Activated T-helper 1 cell treated with anti-CD3 and anti-CD28 coated beads, Interleukin-2, amount 50 U/mL, for 16 hours (primary cell): Measurements from ENCODE around the gene OR2Y1.
"Not testable (repeated sequence)": the region's sequence is repeated elsewhere in the genome, so short reads cannot be mapped to it uniquely, and the experiment has no call there.

Experiments
- DNase-seq, 2 donors: peaks; one replicate each; pipeline ENCODE4 v3.0.0-alpha.2; 2020; ENCODE audit warnings: low read depth in 1 of 2, low spot score in 1 of 2

Gene OR2Y1, protein sequence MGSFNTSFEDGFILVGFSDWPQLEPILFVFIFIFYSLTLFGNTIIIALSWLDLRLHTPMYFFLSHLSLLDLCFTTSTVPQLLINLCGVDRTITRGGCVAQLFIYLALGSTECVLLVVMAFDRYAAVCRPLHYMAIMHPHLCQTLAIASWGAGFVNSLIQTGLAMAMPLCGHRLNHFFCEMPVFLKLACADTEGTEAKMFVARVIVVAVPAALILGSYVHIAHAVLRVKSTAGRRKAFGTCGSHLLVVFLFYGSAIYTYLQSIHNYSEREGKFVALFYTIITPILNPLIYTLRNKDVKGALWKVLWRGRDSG

DNA sequence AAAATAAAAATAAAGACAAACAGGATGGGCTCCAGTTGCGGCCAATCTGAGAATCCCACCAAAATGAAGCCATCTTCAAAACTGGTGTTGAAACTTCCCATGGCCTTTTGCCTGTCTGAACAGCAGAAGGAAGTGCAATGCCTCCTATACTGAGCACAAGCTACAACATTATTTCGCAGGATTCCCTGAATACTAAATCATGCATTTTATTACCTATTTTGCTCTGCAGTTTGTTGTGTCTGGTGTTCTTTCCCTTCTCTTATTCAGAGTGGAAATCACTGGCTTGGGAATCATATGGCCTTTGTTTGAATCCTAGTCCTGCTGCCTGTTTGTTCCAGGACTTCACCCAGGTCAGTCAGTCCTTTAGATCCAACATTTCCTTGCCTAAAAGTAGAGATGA is at the start of gene OR2Y1:
Gene OR2Y1 (minus strand): TSS at position 101 of the 400 bp plus-strand sequence. CDS start 0 bp downstream, at position 101.
- DNase-seq = no peak

DNA sequence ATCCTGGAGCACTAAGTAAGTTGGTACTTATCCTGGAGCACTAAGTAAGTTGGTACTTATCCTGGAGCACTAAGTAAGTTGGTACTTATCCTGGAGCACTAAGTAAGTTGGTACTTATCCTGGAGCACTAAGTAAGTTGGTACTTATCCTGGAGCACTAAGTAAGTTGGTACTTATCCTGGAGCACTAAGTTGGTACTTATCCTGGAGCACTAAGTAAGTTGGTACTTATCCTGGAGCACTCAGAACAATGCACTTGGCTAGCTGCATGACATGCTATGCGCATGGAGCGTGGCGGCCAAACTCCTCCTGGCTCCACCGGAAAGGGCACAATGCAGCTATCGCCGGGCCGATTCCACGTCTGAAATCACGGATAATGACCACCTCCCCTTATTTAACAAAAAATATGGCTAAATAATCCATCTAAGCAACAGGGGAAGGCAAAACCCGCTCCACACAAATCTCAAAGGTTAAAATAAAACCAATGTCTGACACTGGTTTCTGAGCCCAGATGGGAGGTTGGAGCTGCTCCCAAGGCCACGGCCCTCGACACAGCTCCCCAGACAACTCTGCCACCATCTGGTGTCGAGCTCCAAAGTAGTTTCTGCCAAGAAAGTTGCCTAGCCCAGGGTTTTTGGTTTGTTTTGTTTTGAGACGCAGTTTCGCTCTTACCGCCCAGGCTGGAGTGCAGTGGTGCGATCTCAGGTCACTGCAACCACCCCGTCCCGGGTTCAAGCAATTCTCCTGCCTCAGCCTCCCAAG is 49.0 kb upstream of the OR2Y1 start:
- not testable (repeated sequence) for DNase-seq

DNA sequence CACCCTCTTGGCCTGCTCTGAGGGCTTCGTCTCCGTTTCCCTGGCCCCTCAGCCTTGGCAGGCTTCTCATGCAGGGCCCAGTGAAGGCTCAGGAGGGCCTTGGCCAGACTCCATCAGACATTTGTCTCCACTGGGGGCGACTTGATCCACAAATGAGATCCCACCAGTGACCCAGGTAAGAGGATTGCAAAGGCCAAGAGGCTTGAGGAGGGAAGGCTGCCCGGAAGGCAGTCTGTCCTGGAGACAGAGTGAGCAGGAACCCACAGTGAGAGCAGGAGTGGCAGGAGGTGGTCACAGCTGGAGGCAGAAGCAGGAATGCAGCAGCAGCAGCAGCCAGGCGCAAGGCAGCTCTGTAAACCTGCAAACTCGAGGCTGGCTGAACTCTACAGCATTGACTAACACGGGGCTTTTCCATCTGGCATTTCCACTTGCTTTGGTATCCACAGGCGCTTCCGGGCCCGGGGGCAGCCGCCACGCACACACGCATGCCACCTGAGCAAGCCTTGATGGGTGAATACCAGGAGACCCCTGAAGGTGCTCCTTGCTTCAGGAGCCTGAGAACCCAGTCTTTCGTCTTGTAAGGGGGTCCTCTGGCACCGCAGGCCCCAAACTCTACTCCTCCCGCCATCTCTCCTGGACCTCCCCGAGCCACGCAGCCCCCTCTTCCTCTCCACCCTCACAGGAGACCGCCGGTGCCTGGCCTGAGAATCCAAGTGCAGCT is 48.0 kb upstream of the OR2Y1 start:
- DNase-seq = no peak

DNA sequence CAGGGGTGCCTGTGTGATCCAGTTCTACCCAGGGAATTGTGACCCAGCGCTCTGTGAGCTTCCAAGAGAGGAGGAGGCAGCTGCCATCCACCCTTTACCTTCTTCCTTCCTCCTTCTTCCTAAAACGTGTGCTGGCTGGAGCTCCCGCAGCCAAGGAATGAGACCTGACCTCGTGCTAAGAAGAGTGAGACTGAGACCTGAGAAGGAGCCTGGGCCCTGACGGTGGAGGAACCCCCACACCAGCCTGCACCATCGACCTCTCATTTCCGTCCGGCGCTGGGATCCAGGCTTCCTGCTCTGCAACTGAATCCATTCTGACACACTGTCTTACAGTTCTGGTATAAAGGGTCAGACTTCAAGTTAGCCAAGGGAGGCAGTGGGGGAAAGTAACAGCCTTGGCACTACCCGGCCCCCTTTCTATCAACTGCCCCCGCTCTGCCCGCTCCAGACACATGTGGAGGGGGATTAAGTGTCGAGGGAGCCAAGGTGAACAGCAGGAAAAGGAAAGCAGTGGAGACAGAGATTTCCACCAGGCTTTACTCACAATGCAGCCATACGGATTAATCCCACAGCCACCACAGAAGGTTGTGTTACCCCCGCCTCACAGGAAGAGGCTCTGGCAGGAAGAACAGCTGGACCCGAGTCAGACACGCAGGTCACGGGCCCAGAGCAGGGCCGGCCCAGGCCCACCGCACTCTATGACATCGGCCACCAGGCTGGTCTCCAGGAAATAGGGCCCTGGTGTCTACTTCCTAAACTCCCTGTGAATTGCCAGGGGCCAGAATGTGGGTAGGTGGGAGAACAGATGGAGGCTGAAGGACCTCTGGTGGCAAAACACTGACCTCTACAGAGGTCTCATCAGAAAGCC is 46.9 kb upstream of the OR2Y1 start:
- DNase-seq = no peak

DNA sequence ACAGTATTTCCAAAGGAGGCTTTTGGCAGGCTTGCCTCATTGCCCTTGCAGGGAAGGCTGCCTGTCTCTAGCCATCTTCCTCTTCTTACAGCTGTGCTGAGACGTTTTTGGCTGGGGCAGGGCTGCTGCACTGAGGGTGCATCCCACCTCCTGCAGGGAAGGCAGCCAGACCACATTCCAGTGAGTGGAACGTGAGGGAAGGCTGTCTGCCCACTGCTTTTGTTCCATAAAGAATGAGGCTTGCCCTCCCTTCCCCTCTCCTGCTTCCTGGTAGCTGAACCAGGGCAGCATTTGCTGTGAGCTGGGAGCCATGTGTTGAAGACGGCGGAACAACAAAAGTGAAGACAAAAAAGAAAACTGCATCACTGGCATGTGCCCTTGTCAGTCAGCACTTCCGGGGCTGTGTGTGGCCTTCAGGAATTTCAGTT is 46.0 kb upstream of the OR2Y1 start:
- DNase-seq = no peak

DNA sequence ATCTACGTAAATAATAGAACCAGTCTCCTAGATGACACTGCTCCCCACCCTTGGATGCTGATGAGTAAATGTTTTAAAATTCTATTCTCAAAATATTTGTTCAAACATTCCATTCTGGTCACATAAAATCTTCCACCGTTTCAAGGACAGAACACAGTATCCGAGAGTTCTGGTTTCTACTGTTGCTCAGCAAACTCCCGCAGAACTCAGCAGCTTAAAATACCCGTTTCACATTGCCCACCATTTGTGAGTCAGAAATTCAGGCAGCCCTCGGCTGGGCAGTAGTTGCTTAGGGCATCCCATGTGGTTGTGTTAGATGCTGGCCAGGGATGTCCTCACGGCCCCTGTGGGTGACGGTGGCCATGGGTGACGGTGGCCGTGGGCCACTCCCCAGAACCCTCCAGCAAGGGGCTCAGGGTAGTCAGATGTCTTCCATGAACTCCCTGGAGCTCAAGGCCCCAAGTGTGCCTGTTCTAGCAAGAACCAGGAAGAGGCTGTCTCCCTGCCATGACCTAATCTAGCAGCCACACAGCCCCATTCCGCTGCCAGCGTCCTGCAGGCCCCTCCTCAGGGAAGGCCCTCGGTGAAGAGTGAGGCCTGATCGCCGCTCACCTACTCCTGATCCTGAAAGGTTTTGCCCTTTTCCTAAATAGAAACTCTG is 45.4 kb upstream of the OR2Y1 start:
- no peak for DNase-seq

DNA sequence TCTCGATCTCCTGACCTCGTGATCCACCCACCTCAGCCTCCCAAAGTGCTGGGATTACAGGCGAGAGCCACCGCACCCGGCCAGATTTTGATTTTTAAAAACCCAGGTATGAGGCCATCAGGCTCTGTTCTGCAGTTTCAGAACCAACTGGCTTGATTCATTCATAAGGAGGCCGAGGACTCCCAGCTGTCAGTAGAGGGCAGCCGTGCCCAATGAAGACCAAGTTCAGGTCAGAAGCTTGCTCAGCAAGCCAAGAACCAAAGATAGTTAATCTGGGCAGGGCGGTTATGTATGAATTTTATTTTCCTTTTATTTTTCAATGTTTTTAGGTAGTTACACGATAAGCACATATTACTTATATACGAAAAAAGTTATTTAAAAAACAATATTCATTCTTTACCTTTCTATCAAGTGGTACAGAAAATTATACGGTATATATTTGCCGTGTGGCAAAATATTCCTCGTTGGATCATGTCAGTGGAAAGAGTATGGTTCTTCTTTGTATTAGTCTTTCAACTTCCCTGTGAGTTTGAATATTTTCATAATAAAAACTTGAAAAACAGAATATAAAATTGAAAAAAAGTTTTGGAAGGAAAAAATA is 44.7 kb upstream of the OR2Y1 start:
- peak; percentile 39 to 48 for DNase-seq

DNA sequence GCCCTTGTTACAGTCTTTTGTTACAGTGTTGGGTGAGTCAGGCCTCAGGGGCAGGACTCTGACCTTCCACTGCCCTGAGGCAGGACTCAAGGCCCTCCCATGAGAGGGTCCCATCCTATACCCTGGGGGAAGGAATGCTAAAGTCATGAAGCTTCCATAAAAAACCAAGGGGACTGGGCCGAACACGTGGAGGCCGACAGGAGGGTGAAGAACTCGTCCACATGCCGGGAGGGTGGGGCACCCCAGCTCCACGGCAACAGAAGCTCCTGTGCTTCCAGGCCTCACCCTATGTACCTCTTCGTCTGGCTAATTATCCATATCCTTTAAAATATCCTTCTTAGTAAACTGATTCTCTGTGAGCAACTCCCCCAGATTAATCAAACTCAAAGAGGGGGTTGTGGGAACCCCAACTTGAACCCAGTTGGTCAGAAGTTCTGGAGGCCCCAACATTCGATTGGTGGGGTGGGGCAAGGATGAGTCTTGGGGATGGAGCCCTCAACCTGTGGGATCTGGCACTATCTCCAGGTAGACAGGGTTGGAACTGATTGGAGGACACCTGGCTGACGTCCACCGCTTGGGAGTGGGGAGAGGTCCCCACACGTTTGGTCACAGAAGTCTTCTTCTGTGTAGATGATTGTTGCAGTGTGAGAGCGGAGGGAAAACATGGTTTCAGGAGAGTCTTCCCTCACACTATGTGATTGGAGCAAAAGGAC is 43.6 kb upstream of the OR2Y1 start:
- DNase-seq = no peak

DNA sequence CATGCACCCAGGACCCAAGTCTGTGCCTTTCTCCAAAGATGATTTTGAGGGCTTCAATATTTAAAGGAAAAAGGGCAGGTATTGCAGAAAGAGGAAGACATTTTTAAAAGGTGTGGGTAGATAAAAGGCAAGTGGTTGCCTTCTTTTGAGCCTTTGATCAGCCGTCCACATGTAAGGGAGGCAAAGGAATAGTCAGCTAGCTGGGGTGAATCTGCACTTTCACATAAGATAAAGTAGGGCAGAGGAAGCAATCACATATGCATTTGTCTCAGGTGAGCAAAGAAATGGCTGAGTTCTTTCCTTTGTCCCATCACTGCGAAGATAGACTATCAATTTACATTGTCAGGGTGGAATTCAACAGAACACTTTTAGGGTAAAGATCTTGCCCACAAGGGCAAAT is 42.9 kb upstream of the OR2Y1 start:
- no peak for DNase-seq

DNA sequence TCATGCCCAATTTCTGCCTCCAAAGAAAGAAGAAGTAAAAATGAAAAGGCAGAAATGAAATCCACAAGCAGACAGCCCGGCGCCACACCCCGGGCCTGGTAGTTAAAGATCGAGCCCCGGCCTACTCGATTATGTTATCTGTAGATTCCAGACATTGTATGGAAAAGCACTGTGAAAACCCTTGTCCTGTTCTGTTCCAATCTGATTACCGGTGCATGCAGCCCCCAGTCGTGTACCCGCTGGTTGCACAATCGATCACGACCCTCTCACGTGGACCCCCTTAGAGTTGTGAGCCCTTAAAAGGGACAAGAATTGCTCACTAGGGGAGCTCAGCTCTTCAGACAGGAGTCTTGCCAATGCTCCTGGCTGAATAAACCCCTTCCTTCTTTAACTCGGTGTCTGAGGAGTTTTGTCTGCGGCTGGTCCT is 42.1 kb upstream of the OR2Y1 start:
- DNase-seq = not testable (repeated sequence)

DNA sequence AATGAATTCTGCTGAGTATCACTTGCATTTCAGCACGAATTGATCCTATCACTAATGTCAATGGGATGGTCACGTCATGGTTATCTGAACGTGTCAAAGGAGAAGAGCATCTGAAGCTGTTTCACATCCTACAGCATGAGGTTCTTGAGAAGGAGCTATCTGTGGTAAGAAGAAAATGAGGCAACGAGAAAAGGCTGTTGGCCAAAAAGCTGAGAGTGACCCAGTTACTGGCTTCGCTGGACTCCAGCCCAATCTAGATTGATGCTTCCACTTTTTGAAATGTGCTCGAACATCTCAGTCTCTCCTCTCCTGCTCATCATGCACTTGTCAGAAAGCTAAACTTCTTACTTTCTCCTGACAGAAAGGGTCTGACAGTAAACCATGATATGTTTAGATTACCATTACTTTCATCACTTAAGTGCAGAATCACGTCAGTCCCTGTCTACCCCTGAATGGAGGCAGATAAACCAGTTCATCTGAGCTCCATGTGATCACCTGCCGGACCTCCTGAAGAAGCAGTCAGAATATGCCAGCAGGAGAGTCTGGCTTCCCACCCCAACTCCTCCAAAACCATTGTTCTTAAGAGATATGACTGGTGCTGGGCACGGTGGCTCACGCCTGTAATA is 40.2 kb upstream of the OR2Y1 start:
- no peak for DNase-seq

DNA sequence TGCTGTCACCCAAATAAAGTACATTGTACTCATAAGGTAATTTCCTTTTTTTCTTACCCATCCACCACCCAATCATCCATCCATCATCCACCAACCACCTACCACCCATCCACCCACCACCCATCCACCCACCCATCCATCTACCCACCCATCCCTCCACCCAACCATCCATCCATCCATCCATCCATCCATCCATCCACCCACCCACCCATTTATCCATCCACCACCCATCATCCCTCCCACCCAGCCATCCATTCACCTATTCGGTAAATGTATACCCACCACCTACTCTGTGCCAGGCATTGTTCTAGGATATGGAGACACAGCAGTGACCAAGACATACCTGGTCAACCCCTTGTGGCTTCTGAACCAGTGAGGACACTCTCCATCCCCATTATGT is 37.6 kb upstream of the OR2Y1 start:
- DNase-seq = no peak

DNA sequence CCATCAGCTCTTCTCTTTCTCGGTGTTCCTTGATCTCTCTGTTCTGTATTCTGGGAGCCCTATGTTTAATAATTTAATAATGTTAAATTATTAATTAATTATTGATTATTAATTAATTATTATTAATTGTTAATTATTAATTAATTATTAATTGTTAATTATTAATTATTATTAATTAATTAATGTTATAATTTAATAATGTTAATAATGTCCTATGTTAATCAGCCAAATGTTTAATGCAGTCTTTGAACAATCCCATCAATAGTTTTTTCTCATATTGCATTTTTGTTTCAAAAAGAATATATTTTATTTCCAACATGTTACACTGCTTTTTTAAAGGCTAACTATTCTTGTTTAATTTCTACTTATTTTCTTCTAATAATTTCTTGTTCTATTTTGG is 36.5 kb upstream of the OR2Y1 start:
- DNase-seq = no peak

DNA sequence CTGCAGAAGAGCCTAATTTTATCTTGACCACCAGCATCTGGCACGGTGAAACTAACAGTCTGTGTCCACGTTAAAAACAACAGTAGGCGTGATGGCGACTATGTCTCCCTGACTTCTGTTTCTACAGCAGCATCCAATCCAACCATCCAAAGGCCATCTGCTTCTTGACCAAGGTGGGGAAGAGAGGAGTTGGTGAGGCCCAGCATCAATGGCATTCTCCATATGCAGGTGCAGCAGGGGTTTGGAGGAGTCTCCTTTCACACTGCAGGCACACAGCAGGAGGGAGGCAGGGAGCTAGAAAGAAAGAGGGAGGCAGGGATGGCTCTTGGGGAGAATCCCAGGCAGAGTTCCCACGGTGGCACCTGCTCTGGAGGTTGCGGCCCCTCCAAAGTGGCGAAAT is 35.8 kb upstream of the OR2Y1 start:
- DNase-seq = no peak

DNA sequence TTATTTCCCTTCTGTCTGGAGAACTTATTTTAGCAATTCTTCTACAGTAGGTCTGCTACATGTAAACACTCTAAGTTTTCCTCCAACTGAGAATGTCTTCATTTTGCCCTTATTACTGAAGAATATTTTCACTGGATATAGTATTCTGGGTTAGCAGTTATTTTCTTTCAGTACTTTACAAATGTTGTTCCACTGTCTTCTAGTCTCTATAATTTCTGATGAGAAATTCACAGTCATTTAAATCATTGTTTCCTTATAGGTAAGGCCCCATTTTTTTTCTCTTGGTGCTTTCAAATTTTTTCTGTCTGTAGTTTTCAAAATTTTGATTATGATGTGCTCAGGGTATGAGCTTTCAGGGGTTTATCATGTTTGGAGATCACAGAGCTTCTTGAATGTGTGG is 32.0 kb upstream of the OR2Y1 start:
- no peak for DNase-seq

DNA sequence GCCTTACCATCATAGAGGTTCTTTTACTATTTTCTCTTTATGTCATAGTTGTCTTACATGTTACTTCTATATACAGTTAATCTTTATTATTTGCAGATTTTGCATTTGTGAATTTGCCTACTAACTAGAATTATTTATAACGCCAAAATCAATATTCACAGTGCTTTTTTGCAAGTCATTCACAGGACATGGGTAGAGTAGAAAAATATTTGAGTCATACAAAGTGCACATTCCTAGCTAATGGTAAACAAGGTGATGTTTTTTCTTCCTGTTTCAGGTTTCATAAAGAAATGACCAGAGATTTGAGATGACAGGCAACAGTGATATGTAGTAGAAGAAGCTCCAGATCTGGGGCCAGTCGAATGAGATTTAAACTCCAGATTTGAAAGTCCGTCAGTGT is 30.0 kb upstream of the OR2Y1 start:
- DNase-seq = no peak

DNA sequence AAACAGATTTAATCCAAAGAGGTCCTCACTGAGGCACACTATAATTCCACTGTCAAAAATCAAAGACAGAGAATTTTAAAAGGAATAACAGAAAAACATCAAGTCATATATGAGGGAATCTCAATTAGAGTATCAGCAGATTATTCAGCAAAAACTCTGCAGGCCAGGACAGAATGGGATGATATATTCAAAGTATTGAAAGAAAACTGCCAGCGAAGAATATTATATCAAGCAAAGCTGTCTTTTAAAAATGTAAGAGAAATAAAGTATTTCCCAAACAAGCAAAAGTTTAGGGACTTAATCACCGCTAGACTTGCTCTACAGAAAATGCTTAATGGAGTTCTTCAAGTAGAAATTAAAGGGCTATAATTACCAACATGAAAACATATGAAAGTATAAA is 15.7 kb upstream of the OR2Y1 start:
- no peak for DNase-seq

DNA sequence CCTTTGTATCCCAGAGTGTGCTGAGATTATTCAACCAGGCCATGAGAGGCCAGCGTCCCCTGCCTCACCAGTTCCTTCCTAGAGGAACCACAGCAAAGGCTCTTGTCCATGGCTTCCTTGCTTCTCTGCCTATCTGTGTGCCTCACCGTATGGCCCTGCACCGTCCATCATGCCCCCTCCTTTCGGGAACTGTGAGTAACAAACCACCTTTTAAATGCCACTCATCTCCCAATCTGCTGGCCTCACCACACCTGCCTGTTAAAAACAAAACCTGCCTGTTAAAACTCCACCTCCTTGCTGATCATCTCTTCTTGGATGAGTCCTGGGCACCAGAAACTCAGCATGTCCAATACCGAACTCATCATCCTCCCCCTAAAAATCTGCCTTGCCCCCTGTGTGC is 4.4 kb upstream of the OR2Y1 start:
- no peak for DNase-seq

DNA sequence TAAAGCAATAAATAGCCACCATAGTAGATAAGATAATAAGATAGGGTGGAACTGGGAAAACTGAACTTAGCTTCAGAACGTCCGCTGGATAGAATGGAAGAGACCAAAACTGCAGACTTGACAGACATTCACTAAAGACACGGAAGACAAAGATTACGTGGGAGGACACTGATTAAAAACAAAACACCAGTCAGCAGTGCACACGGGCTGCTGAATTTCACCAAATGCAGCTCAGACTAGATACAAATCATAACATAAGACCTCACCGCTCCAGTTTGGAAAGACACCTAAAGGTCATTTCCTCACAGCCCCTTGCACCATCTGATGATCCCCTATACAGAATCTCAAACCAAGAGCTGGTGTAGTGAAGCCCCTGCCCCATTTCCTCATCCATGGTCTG is 2.9 kb upstream of the OR2Y1 start:
- DNase-seq = no peak
